ENCODE measurements around the gene IL23R. TPM values are rescaled to one million over a fixed set of nuclear protein-coding genes. Genes with fewer than 3 reads are reported as not detected.

The IL23R gene
- total RNA-seq, 1 experiment from 2014 or later = not detected

DNA sequence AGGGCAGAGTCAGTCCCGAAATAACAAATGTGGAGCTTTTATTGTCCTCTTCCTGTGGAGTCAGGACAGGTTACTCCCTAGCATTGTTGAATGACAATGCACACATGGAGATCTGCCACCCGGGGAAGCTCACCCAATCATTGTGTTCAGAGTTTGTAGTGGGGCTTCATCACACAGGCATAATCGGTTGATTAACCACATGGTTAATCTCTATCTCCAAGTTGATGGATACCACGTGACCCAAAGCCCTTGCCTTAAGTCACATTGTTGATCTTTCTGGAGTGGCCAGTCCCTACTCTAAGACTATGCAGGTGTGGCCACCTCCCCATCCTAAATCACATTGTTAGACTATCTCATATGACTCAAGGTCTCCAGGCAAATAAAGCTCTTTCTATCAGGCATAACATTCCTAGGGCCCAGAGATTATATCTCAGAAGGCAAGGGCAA is 28.9 kb upstream of the IL23R start:
- Histone ChIP-seq H3K4me1 (ENCODE audit: insufficient read depth, low read length) (no peaks in the 10 kb centered on the region), H3K4ac (ENCODE audit: low read depth, low read length) (no peak overlapping the region), H3K27ac (ENCODE audit: insufficient read length, low read depth, low read length) (no peak overlapping the region), H2AK5ac (ENCODE audit: insufficient read length, low read length) (no peak overlapping the region), H3K23ac (ENCODE audit: insufficient read length, low read depth, low read length) (no peak overlapping the region), H3K27me3 (ENCODE audit: insufficient read depth, low read length) (no peaks in the 10 kb centered on the region), H3K56ac (ENCODE audit: insufficient read length, low read depth, low read length) (no peak overlapping the region), H2BK12ac (ENCODE audit: insufficient read length, low read depth, low read length) (no peak overlapping the region), H3K9ac (ENCODE audit: extremely low read depth, insufficient read length, low read length) (no peak overlapping the region), H2BK120ac (ENCODE audit: low read depth, low read length, poor library complexity, severe bottlenecking) (no peak overlapping the region), H4K91ac (ENCODE audit: insufficient read length, low read depth, low read length) (no peak overlapping the region), H4K20me1 (ENCODE audit: control insufficient read depth, insufficient read depth, insufficient read length) (no peaks in the 10 kb centered on the region), H2AFZ (ENCODE audit: low read length) (no peak overlapping the region), H3T11ph (ENCODE audit: low read length) (no peak overlapping the region), H2BK5ac (ENCODE audit: insufficient read length, low read length) (no peak overlapping the region), H4K5ac (ENCODE audit: insufficient read length, low read depth, low read length) (no peak overlapping the region), H2BK15ac (ENCODE audit: low read depth, low read length) (no peak overlapping the region), H4K8ac (replicated peaks; ENCODE audit: insufficient read length, low read depth, low read length) (no peak overlapping the region), H3K79me1 (ENCODE audit: insufficient read depth, low read depth, low read length, poor library complexity, severe bottlenecking) (no peaks in the 10 kb centered on the region), H2BK20ac (ENCODE audit: low read depth, low read length, poor library complexity, severe bottlenecking) (no peak overlapping the region), H3K4me2 (ENCODE audit: insufficient read depth, insufficient read length, low read length) (no peak overlapping the region), H3K18ac (ENCODE audit: insufficient read length, low read depth, low read length) (no peak overlapping the region), H3K14ac (ENCODE audit: insufficient read depth, low read length) (no peak overlapping the region), H3K9me3 (ENCODE audit: control insufficient read depth, low read depth, low read length) (no peaks in the 10 kb centered on the region), H3K79me2 (ENCODE audit: insufficient read depth, low read length) (no peaks in the 10 kb centered on the region), H3K23me2 (ENCODE audit: insufficient read length, low read depth, low read length, poor library complexity, severe bottlenecking) (no peaks in the 10 kb centered on the region)
- Mint-ChIP-seq H3K36me3 (ENCODE audit: insufficient read depth in 1 of 3, low read depth in 3 of 3) (no peaks in the 10 kb centered on the region), H3K27ac (no peak overlapping the region), H3K27me3 (ENCODE audit: low read depth) (peaks cover 2% of the 10 kb centered on the region; the same call in 1 of the 2 replicates), H3K4me1 (peaks cover 15 to 24% of the 10 kb centered on the region in 2 experiments), H3K4me3 (no peak overlapping the region), H3K9me3 (no peaks in the 10 kb centered on the region)
- DNase-seq = no peak
- TF ChIP-seq, protein P1, sequence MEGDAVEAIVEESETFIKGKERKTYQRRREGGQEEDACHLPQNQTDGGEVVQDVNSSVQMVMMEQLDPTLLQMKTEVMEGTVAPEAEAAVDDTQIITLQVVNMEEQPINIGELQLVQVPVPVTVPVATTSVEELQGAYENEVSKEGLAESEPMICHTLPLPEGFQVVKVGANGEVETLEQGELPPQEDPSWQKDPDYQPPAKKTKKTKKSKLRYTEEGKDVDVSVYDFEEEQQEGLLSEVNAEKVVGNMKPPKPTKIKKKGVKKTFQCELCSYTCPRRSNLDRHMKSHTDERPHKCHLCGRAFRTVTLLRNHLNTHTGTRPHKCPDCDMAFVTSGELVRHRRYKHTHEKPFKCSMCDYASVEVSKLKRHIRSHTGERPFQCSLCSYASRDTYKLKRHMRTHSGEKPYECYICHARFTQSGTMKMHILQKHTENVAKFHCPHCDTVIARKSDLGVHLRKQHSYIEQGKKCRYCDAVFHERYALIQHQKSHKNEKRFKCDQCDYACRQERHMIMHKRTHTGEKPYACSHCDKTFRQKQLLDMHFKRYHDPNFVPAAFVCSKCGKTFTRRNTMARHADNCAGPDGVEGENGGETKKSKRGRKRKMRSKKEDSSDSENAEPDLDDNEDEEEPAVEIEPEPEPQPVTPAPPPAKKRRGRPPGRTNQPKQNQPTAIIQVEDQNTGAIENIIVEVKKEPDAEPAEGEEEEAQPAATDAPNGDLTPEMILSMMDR (conservative IDR thresholded peaks at IDR 0.05) = no peak
- WGBS (ENCODE audit: extremely low coverage, insufficient read length, low lambda C conversion rate) = no CpG with 5 or more reads among the region's 4 CpGs

Data from H9 (cell line).